Activated CD4-positive, alpha-beta T cell treated with anti-CD3 and anti-CD28 coated beads, Interleukin-2, Interleukin-6, amounts not matched to agents 100 ng/mL and 50 ng/mL, durations not matched to agents 16 hours and 8 hours (primary cell): ENCODE data around the gene DENND2D.

Experiments
- DNase-seq: peaks from one replicate; pipeline ENCODE4 v3.0.0-alpha.2; 2020

Gene DENND2D

GRCh38 chr1:111164151-111164550 is 36.3 kb downstream of the DENND2D start:
- no peak for DNase-seq

DNA sequence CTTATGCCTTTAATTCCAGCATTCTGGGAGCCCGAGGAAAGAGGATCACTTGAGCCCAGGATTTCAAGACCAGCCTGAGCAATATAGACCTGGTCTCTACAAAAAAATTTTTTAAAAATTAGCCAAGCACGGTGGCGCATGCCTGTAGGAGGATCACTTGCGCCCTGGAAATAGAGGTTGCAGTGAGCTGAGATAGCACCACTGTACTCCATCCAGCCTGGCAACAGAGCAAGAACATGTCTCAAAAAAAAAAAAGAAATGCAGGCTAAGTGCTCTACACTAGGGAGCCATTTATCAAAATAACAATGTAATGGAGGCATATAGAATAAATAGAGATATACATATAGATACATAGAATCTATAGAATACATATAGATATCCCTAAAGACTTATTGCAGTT is 37.1 kb downstream of the DENND2D start:
- DNase-seq = no peak

DNA sequence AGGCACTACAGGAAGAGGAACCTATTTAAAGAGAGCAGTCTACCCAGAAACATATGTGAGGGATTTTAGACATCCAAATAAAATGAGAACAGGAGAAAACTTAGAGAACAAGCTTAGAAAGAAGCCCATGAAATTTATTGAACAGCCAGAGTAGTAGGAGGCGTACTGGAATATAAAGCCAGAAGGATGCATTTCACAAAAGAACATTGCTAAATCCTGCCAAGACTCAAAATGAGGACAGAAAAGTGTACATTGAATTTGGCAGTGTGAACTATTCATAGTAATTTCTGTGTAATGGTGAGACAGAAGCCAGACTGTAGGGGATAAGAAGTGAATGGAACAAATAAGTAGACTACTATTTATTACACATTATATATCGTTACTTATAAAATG is 38.0 kb downstream of the DENND2D start:
- no peak for DNase-seq

GRCh38 chr1:111161843-111162487 is 38.5 kb downstream of the DENND2D start:
- no peak for DNase-seq

DNA sequence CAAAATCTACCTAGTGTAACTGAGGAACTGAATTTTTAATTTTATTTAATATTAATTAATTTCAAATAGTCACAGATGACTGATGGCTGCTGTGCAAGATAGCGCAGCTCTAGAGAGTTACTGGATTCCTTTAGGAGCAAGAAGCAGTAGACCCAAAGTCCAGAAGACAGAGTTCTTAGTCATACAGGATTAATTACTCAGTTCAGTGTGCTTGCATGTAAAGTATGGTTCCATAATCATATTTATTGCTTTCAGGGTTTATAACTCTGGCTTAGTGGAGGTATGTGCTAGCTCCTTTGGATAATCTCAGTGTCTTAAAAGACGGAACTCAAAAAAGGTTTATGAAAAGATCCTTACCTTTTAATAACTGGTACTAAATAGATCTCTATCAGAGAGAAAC is 43.0 kb downstream of the DENND2D start:
- DNase-seq = no peak

DNA sequence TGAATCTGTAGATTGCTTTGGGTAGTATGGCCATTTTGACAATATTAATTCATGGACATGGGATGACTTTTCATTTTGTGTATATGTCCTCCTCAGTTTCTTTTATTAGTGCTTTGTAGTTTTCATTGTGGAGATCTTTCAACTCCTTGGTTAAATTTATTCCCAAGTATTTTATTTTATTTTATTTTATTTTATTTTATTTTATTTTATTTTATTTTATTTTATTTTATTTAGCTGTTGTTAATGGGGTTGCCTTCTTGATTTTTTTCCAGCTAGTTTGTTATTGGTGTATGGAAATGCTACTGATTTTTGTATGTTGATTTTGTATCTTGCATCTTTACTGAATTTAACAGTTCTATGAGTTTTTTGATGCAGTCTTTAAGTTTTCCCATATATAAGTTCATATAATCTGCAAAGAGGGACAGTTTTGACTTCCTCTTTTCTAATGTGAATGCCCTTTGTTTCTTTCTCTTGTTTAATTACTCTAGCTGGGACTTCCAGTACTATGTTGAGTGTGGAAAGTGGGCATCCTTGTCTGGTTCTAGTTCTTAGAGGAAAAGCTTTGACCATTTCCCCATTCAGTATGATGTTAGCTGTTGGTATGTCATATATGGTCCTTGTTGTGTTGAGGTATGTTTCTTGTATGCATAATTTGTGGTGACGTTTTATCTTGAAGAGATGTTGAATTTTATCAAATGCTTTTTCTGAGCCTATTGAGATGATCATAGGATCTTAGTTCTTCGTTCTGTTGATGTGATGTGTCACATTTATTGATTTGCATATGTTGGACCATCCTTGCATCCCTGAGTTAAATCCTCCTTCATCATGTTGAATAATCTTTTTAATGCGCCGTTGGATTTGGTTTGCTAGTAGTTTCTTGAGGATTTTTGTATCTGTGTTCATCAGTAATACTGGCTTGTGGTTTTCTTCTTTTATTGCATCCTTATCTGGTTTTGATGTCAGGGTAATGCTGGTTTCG is 46.1 kb downstream of the DENND2D start:
- no peak for DNase-seq

DNA sequence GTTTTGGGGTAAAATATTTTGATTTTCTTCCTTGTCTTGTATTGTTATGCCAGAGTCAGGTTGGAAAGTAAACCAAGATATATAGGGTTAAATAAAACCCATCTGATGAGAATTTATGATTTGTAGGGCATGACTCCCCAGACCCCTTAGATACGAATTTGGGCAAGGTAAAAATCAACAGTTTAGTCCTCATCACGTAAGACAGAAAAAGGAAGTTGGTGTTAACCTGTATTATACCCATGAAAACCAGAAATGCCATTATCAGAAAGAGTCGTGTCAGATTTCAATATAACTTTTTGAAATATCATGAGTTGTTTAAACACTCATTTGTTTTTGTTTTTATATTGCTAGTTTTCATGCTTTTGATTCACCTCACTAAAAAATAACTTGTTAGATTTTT is 48.6 kb downstream of the DENND2D start:
- no peak for DNase-seq

- DNase-seq = no peak
These were observed 52.0 kb downstream of the DENND2D start for GRCh38 chr1:111148376-111148881.

GRCh38 chr1:111147948-111148347 is 52.5 kb downstream of the DENND2D start:
- no peak for DNase-seq

DNA sequence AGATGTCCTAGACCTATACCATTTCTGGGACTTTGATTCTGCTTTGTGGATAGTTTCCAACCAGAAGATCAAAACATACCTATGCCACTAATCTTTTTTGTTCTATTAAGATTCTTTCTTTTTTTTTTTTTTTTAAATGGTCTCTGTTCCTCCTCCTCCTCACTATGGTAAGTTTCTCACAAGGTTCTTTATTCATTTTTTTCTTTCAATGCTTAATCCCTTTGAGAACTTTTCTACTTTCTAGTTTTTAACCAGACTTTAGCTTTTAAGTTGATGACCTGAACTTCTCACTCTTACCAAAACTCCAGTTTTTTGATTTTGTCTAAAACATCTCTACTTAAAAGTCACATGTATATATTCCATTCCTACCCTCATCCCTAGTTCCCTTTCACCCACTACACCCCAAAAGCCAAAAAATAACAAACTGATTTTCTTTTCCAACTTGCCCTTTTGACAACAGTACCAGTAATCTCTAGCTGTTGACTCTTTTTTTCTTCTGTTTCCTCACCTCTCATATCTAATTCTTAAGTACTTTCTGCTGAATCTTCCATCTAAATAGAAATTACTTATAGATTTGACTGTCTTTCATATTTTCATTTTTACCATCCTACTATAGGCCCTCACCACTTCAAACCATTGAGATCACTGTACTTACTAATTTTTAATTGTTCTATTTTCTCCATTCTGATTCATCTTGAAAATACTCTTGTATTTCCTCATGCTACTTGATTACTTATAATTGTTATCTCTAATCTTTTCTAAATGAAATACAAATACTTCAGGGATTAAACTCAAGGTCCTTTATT is 54.3 kb downstream of the DENND2D start:
- no peak for DNase-seq

GRCh38 chr1:111145542-111145941 is 54.9 kb downstream of the DENND2D start:
- DNase-seq = no peak

DNA sequence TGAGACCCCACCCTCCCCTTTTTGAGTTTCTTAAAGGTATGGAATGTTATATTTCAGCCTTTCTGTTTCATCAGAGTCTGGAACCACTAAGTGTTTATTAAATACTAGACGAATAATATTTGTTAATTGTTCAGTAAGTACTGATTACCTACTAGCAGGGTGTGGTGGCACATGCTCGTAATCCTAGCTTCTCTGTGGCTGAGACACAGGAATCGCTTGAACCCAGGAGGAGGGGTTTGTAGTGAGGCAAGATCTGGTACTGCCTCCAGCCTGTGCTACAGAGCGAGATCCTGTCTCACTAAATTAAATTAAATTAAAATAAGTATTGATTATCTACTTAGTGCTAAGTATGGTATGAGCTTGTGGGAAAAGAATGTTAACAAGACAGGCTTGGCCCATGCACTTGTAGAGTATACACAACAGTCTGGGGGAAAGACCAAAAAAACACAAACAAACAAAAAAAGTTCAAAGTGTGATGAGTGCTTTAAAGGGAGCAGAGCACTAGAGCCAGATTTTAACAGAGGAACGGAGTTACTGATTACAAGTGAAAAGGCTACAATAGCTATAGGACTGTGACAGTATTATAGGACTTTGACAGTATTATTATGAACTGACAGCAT is 58.0 kb downstream of the DENND2D start:
- DNase-seq = no peak

DNA sequence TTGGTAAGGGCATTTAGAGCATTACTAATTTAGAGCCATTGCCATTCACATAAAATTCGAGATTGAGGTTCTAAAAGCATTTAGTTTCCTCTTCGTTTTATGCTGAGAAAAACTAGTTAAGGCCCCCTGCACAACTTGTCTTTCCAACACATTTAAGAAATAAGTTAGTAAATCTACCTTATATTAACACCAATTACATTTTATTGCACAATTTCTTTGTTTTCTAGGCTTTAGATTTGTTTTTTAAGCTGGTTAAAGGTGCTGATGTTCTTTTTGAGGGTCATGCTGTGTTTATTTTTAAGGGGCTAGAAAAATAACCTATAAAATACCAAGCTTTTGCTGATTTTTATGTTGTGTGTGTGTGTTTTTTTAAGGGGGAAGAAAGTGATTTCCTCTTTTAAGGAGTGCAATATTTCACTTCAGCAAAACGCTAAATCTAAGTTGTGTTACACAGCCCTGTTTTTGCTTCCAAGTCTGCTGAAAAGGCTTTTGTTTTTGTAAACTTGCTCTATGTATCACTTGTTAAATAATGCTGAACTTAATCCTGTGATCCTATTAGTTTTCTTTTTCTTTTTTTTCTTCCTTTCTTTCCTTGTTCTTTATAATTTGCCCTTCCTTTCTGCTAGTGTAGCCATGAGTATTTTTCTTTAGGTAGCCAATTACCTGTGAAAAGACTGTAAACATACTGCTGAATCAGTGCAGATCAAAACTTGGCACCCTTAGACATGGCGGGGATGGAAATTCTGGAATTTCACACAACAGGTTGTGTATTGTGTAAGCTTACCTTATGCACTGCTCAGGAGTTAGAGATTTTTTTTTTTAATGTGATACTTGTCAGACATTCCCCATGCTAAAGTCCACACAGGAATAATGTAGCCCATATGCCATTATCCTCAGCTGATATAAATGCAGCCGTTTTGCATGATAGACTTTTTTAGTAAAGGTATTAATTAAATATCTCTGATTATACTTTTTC is 58.9 kb downstream of the DENND2D start:
- DNase-seq = no peak

DNA sequence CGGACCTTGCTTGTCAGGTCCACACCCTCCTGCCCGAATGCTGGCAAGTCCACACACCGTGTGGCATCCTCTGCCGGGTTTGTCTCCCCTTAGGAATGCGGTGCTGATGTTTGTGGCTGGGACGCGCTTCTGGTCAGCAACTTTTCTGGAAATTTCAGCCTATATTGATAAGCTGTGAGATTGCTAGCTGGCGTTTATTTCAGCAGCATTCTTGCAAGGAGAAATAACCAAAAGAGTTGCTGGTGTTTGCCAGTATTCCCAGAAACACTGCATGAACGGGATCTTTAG is 59.8 kb downstream of the DENND2D start:
- no peak for DNase-seq

DNA sequence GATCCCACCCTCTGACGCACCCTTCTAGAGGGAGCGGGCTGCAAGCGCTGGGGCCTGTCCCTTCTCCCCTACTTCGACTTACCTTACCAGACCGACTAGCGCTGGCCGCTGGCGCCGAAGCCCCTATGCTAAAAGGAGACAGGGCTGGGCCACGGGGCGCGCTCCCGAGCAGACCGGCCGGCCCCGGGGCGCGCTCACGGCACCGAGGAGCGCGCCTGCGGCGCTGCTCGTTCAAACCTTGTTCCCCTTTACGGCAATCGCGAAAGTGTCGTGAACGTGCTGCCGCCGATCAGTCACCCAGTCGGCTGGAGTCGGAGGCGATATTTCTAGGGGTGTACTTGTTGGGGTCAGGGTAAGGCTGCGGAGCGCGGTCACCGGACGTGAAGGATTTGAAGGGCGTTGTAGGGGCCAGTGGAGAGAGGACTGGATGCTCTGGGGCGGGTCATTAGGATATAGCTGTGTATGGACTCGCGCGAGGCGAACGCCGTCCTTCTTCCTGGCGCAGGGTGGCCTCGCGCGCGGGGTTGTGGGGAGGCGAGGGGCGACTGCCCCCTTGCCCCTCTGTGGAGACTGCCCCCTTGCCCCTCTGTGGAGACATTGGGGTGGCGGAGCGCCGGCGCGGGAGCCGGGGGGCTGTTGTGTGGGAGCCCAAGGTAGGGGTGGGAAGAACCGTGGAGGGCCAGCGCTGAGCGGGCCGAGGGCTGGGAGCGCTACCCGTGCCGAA is 60.3 kb downstream of the DENND2D start, which contains the start of the genes CEPT1 and DRAM2:
TSS of gene CEPT1 (plus strand) at position 268 of the 724 bp plus-strand sequence. CDS start 7,492 bp downstream, outside the sequence.
TSS of gene DRAM2 (minus strand) at position 138 of the 724 bp plus-strand sequence. CDS start 8,539 bp downstream, outside the sequence.
- DNase-seq = peak; percentile 96

- DNase-seq = peak; percentile 53
These were observed 61.0 kb downstream of the DENND2D start for GRCh38 chr1:111139324-111139955.
